OCI-M1 (cell line): ENCODE data around the gene PRKACA.
A peak's percentile ranks its signal among the peaks of the same experiment; 100 is the strongest.
"Not testable (repeated sequence)": the region's sequence is repeated elsewhere in the genome, so short reads cannot be mapped to it uniquely, and the experiment has no call there.

Experiments
- DNase-seq: peaks from one replicate; lab custom pipeline; 2025; lab: John Stamatoyannopoulos, UW

Gene PRKACA

GRCh38 chr19:14048443-14049153, 69.0 kb downstream of the PRKACA start:
- DNase-seq, result peak; percentile 99

- DNase-seq, result not testable (repeated sequence)
These were observed 69.7 kb downstream of the PRKACA start for GRCh38 chr19:14047866-14048265.

- DNase-seq, result peak; percentile 92
These were observed 74.6 kb downstream of the PRKACA start for GRCh38 chr19:14042659-14043608.
